Osteoblast (primary cell): ENCODE measurements around the gene CCDC198. TPM values are rescaled to one million over a fixed set of nuclear protein-coding genes. Genes with fewer than 3 reads are reported as not detected.

ENCODE experiments used
- DNase-seq: peaks from one replicate; pipeline ENCODE4 v3.0.0; 2011; ENCODE audit warnings: low spot score, mixed read lengths; ENCODE audit not compliant: insufficient read length; ENCODE audit errors: missing footprints
- H2AFZ ChIP-seq: 2 replicates; pipeline ENCODE4 v1.6.0; 2011; ENCODE audit warnings: mild to moderate bottlenecking, low read length
- H3K27ac ChIP-seq: 2 replicates; pipeline ENCODE4 v1.5.1; 2011; ENCODE audit warnings: mild to moderate bottlenecking, low read depth, low read length, moderate library complexity
- H3K27me3 ChIP-seq: 2 replicates; pipeline ENCODE4 v1.6.0; 2012; ENCODE audit warnings: mild to moderate bottlenecking, control low read depth, inconsistent platforms, low read length, moderate library complexity; ENCODE audit not compliant: insufficient read depth
- H3K36me3 ChIP-seq: 2 replicates; pipeline ENCODE4 v1.5.1; 2011; ENCODE audit warnings: mild to moderate bottlenecking, low read length, control low read depth, moderate library complexity; ENCODE audit not compliant: insufficient read depth
- H3K4me1 ChIP-seq: 2 replicates; pipeline ENCODE4 v1.5.1; 2011; ENCODE audit warnings: mild to moderate bottlenecking, low read length, control low read depth, moderate library complexity; ENCODE audit not compliant: insufficient read depth
- H3K4me2 ChIP-seq: 2 replicates; pipeline ENCODE4 v1.6.0; 2011; ENCODE audit warnings: mild to moderate bottlenecking, low read length; ENCODE audit not compliant: insufficient read depth
- H3K4me3 ChIP-seq: fragments of 200-600 bp; sonication (generic); 3 replicates; pipeline ENCODE4 v1.5.1; 2012; ENCODE audit warnings: mild to moderate bottlenecking, low read length, inconsistent platforms; ENCODE audit not compliant: insufficient read depth
- H3K79me2 ChIP-seq: 2 replicates; pipeline ENCODE4 v1.6.0; 2012; ENCODE audit warnings: mild to moderate bottlenecking, low read length, control low read depth, inconsistent platforms; ENCODE audit not compliant: insufficient read depth
- H3K9me3 ChIP-seq: 2 replicates; pipeline ENCODE4 v1.5.1; 2011; ENCODE audit warnings: low read depth, low read length, control low read depth
- H4K20me1 ChIP-seq: 2 replicates; pipeline ENCODE4 v1.6.0; 2012; ENCODE audit warnings: mild to moderate bottlenecking, low read length, control low read depth; ENCODE audit not compliant: insufficient read depth
- CTCF ChIP-seq: IDR thresholded peaks from 2 replicates; pipeline ENCODE4 v1.5.1; 2011; ENCODE audit warnings: mild to moderate bottlenecking, low read depth, low read length, moderate library complexity; ENCODE audit errors: extremely low read depth
- total RNA-seq: library from RNA; depleted of rRNA; stranded (reverse); fragments of >200 nt; gene quantifications from 2 replicates; pipeline ENCODE4 v1.2.3, GENCODE V29; 2012

Gene CCDC198
- not detected in 2 replicates for total RNA-seq

- Histone ChIP-seq H3K4me2 (peak within 1 kb of the TSS; percentile 3), H3K4me3 (no peak within 1 kb of the TSS), H3K9me3 (no peaks in the 10 kb centered on the region), H3K4me1 (peaks cover 8% of the 10 kb centered on the region), H3K27me3 (peaks cover 5% of the 10 kb centered on the region), H4K20me1 (no peaks in the 10 kb centered on the region), H2AFZ (no peak within 1 kb of the TSS), H3K27ac (no peak within 1 kb of the TSS), H3K79me2 (no peaks in the 10 kb centered on the region), H3K36me3 (no peaks in the 10 kb centered on the region)
- no peak for DNase-seq
- no peak for TF ChIP-seq CTCF
Observed at GRCh38 chr14:57493467-57494181, at the start of gene CCDC198. Gene CCDC198, minus strand, starts transcription at chr14:57493857. Its CDS starts 142 bp downstream, at chr14:57493715.

- Histone ChIP-seq H3K4me1 (no peaks in the 10 kb centered on the region), H3K36me3 (no peaks in the 10 kb centered on the region), H3K27ac (no peak overlapping the region), H3K79me2 (no peaks in the 10 kb centered on the region), H4K20me1 (no peaks in the 10 kb centered on the region), H2AFZ (no peak overlapping the region), H3K4me3 (no peak overlapping the region), H3K9me3 (no peaks in the 10 kb centered on the region), H3K4me2 (no peak overlapping the region), H3K27me3 (no peaks in the 10 kb centered on the region)
- peak; percentile 36 for TF ChIP-seq CTCF
- DNase-seq, result no peak
Observed at GRCh38 chr14:57533214-57533613, 39.6 kb upstream of the CCDC198 start.

GRCh38 chr14:57530571-57530970, 36.9 kb upstream of the CCDC198 start:
- no peak for DNase-seq
- Histone ChIP-seq H3K27me3 (no peaks in the 10 kb centered on the region), H4K20me1 (no peaks in the 10 kb centered on the region)

GRCh38 chr14:57526942-57527341, 33.3 kb upstream of the CCDC198 start:
- H3K27me3 ChIP-seq, result no peaks in the 10 kb centered on the region
- H3K79me2 ChIP-seq, result no peaks in the 10 kb centered on the region
- H4K20me1 ChIP-seq, result no peaks in the 10 kb centered on the region
- no peaks in the 10 kb centered on the region for H3K4me1 ChIP-seq
- no peak overlapping the region for H2AFZ ChIP-seq
- H3K36me3 ChIP-seq, result no peaks in the 10 kb centered on the region
- H3K27ac ChIP-seq, result no peak overlapping the region
- H3K9me3 ChIP-seq, result no peaks in the 10 kb centered on the region
- TF ChIP-seq CTCF, result no peak
- H3K4me3 ChIP-seq, result no peak overlapping the region
- DNase-seq, result no peak
- no peak overlapping the region for H3K4me2 ChIP-seq

More at GRCh38 chr14:57530571-57530970, 36.9 kb upstream of the CCDC198 start:
- Histone ChIP-seq H3K4me3 (no peak overlapping the region), H3K9me3 (no peaks in the 10 kb centered on the region), H2AFZ (no peak overlapping the region), H3K27ac (no peak overlapping the region), H3K4me2 (no peak overlapping the region), H3K36me3 (no peaks in the 10 kb centered on the region), H3K4me1 (no peaks in the 10 kb centered on the region), H3K79me2 (no peaks in the 10 kb centered on the region)
- no peak for TF ChIP-seq CTCF
